Heart right ventricle (tissue), 16 donors: ENCODE data around the gene CYFIP1. TPM values are rescaled to one million over a fixed set of nuclear protein-coding genes. Genes with fewer than 3 reads are reported as not detected.

Source experiments
- ATAC-seq, 8 donors: fragments of 200-7000 bp; cut with Tn5 transposase; one replicate each; pipeline ENCODE4 v1.9.1; 2020; ENCODE audit warnings: mild to moderate bottlenecking in 8 of 8, moderate library complexity in 8 of 8, moderate number of reproducible peaks in 1 of 8
- DNase-seq, 2 donors: peaks; one replicate each; pipeline ENCODE4 v3.0.0-alpha.2; 2020
- H3K27ac ChIP-seq, 10 donors: fragments of 200-600 bp; sonication (generic) in 2 of 10; one replicate each; pipeline versions ENCODE4 v1.5.0 to v1.8.0; 2020 to 2022; ENCODE audit warnings: mild to moderate bottlenecking in 3 of 10
- H3K27me3 ChIP-seq, 7 donors: fragments of 200-600 bp; one replicate each; pipeline ENCODE4 v1.8.0; 2021 to 2022; ENCODE audit warnings: mild to moderate bottlenecking in 2 of 7
- H3K36me3 ChIP-seq, 9 donors: fragments of 200-600 bp; sonication (generic) in 1 of 9; one replicate each; pipeline versions ENCODE4 v1.5.0 to v1.8.0; 2020 to 2022; ENCODE audit warnings: mild to moderate bottlenecking in 2 of 9
- H3K4me1 ChIP-seq, 9 donors: fragments of 200-600 bp; sonication (generic) in 1 of 9; one replicate each; pipeline versions ENCODE4 v1.5.0 to v1.8.0; 2020 to 2022; ENCODE audit warnings: mild to moderate bottlenecking in 4 of 9
- H3K4me3 ChIP-seq, 10 donors: fragments of 200-600 bp; sonication (generic) in 2 of 10; one replicate each; pipeline versions ENCODE4 v1.5.0 to v1.8.0; 2020 to 2022; ENCODE audit warnings: mild to moderate bottlenecking in 7 of 10, moderate library complexity in 2 of 10
- H3K9me3 ChIP-seq, 11 donors: fragments of 200-600 bp in 10 of 11; sonication (generic) in 2 of 11; one replicate each; pipeline versions ENCODE4 v1.5.0 to v1.8.0; 2013 to 2022; ENCODE audit warnings: mild to moderate bottlenecking in 2 of 11, control low read depth in 1 of 11, moderate library complexity in 1 of 11
- WGBS, 2 donors: extraction: QIAGEN DNeasy Blood & Tissue Kit; methylation state at CpG; one replicate each; pipeline ENCODE4 v1.1.7; 2013; ENCODE audit warnings: inconsistent platforms in 1 of 2; 5-methylcytosine and 5-hydroxymethylcytosine counted together
- intact Hi-C, 10 donors: fragments of 100-400 bp; cut with DNase I; formaldehyde crosslinking; loops; one replicate each; pipeline versions ENCODE4 v1.11.1 to v1.14.2; 2022
- polyA plus RNA-seq, 2 donors: library from polyadenylated mRNA; stranded (reverse); fragments of 200-250 nt; gene quantifications; one replicate each; pipeline ENCODE4 v1.2.3, GENCODE V29; 2013
- total RNA-seq, 10 donors: library from RNA; stranded (reverse); fragmentation: NEBNext Ultra II Directional in 3 of 10; extraction: Animal tissue kit (Norgen Biotek cat#: 25700) in 3 of 10; gene quantifications; one replicate each; pipeline versions ENCODE4 v1.2.1 to v1.2.4, GENCODE V29; 2021 to 2023
- TF ChIP-seq, protein P1 (sequence below), 9 donors: fragments of 200-600 bp; sonication (generic) in 2 of 9; IDR thresholded peaks; one replicate each; pipeline versions ENCODE4 v1.5.0 to v1.8.0; 2021 to 2022; ENCODE audit warnings: antibody characterized with exemption in 9 of 9, mild to moderate bottlenecking in 5 of 9, moderate library complexity in 1 of 9
- donor health status: Arrhythmogenic right ventricular cardiomyopathy.
- donor health status: ischemic (EF 13 %, LVEDD 7.1; RV severe dilation, severe dysfunction).
- donor health status: healthy with polysubstance abuse.
- donor health status: DM: no; HTN: yes; CAD: no.
- donor health status: DM: no; HTN: no; CAD: no.
- donor health status: ischemic (EF 25% LVEDD 6.9; RV normal size, moderate dysfunction).
- donor health status: ischemic (EF 25% LVEDD 5.7; RV mildly dilated, moderate dysfunction).
- donor health status: healthy.
- donor health status: DM: yes; HTN: yes; CAD: no.
- donor health status: Ischemic cardiomyopathy.
- donor health status: ischemic (EF 35%, LVEDD 5.7; RV mildly dilated, moderate dysfunction).
- donor health status: nonischemic (EF 11% LVEDD 7.7; RV severe dilation, severe dysfunction).
- donor health status: DM: yes; HTN: yes; CAD: no.
- donor health status: PGD.
- donor health status: ischemic (EF 29% LVEDD 5.4; RV normal size, mild dysfunction).
- donor health status: nonischemic (EF 23%, LVEDD 6.1; RV moderate dilation, normal function).

The CYFIP1 gene
- total and polyA plus RNA-seq, 12 donors, result 12.4 to 56.6 (median 27.1) TPM

DNA sequence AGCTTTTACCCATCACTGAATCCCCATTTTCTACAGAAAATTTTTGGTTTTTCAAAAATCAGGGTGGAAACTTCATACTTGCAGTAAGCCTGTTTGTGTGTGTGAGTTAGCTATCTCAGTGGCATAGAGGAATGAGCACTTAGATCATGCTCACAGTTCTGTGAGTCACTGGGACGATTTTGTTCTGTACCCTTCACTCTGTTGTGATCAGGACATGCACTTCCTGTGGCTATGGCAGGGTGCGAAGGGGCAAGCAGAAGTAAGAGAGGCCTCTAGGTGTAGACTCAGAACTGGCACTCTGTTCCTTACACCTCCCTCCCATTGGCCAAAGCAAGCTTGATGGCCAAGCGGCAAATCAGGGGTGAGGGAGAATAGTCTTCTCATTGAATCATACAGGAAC, 130.1 kb downstream of the CYFIP1 start:
- H3K9me3 ChIP-seq, result no peaks in the 10 kb centered on the region
- no peaks in the 10 kb centered on the region for H3K27me3 ChIP-seq
- H3K36me3 ChIP-seq, result peaks cover 0 to 100% (median 14%) of the 10 kb centered on the region in 9 donors
- no peak for DNase-seq
- 82 to 87% methylated on average over 3 of the region's 3 CpGs for WGBS, 2 donors
- no peak overlapping the region for H3K27ac ChIP-seq
- peaks cover 0 to 2% (median 0%) of the 10 kb centered on the region in 9 donors for H3K4me1 ChIP-seq
- intact Hi-C loops, result loop anchor here in 1 of 10 donors (10.0 kb wide), 1 partner anchor 55 kb away; no protein-coding TSS in a partner anchor
- TF ChIP-seq, protein P1, sequence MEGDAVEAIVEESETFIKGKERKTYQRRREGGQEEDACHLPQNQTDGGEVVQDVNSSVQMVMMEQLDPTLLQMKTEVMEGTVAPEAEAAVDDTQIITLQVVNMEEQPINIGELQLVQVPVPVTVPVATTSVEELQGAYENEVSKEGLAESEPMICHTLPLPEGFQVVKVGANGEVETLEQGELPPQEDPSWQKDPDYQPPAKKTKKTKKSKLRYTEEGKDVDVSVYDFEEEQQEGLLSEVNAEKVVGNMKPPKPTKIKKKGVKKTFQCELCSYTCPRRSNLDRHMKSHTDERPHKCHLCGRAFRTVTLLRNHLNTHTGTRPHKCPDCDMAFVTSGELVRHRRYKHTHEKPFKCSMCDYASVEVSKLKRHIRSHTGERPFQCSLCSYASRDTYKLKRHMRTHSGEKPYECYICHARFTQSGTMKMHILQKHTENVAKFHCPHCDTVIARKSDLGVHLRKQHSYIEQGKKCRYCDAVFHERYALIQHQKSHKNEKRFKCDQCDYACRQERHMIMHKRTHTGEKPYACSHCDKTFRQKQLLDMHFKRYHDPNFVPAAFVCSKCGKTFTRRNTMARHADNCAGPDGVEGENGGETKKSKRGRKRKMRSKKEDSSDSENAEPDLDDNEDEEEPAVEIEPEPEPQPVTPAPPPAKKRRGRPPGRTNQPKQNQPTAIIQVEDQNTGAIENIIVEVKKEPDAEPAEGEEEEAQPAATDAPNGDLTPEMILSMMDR (IDR thresholded peaks at IDR 0.05), result no peak
- H3K4me3 ChIP-seq, result no peak overlapping the region
- peak in 1 of 8 donors; percentile 44 for ATAC-seq

DNA sequence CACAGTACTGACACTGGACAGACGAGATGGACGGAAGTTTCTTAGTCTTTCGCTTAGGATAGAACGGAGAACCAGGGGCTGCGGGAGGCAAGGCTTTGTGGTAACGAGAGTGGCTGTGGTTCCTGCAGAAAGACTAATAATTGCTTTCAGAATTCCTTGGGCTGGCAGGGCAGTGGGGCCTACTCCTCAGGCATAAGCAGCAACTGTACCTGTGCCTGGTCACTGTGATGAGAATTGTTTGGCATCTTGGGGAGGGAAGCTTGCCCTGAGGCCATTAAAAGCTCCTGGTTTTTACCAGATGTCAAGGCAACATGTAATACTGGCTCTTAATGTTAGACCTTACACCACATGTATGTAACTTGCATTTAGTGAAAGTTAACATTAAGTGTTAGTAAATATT, 134.1 kb downstream of the CYFIP1 start:
- intact Hi-C loops, result loop anchor here in 1 of 10 donors (10.0 kb wide), 1 partner anchor 189 kb away; the partner anchor contains the start of gene TUBGCP5
- H3K36me3 ChIP-seq, result peaks cover 0 to 94% (median 0%) of the 10 kb centered on the region in 9 donors
- WGBS, 2 donors, result 93 to 96% methylated on average over 6 of the region's 6 CpGs
- no peaks in the 10 kb centered on the region for H3K9me3 ChIP-seq
- DNase-seq (no peak), ATAC-seq (no peak)
- no peak overlapping the region for H3K27ac ChIP-seq
- H3K27me3 ChIP-seq, result no peaks in the 10 kb centered on the region
- TF ChIP-seq, protein P1 (IDR thresholded peaks at IDR 0.05), result no peak
- no peak overlapping the region for H3K4me3 ChIP-seq
- peaks cover 0 to 10% (median 5%) of the 10 kb centered on the region in 9 donors for H3K4me1 ChIP-seq

DNA sequence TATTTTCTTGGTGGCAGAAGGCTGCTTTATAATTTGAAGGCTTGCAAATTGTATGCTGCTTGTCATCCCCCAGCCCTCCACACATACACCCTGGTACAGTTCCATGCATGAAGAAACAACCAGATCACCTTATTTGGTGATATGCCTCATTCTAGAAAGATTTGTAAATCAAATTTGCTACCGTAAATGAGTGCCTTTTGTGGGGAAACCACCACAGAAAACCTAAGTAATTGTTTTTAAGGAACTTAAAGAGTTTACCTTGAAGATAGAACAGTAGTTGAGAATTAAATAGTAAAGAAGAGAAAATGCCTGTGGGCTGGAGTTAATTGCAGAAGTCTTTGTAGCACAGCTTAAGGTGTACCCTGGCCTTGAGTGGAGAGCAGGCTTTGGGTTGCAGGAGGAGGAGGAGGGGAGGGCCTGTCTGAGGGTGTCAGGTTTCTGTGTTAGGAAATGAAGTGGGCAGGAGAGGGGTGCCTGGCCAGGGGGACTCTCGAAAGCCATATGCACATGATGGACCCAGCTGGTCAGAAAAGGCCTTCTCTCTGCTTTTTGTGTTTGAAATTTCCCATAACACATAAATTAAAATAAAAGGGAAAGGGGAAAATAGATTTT, 134.8 kb downstream of the CYFIP1 start:
- TF ChIP-seq, protein P1 (IDR thresholded peaks at IDR 0.05), result no peak
- H3K4me3 ChIP-seq, result no peak overlapping the region
- peaks cover 0 to 17% (median 12%) of the 10 kb centered on the region in 9 donors for H3K4me1 ChIP-seq
- ATAC-seq (no peak), DNase-seq (no peak)
- peaks cover 0 to 94% (median 0%) of the 10 kb centered on the region in 9 donors for H3K36me3 ChIP-seq
- 62 to 70% methylated on average over 2 of the region's 2 CpGs for WGBS, 2 donors
- no peaks in the 10 kb centered on the region for H3K27me3 ChIP-seq
- no peak overlapping the region for H3K27ac ChIP-seq
- no peaks in the 10 kb centered on the region for H3K9me3 ChIP-seq
- intact Hi-C loops, result loop anchor here in 1 of 10 donors (10.0 kb wide), 1 partner anchor 189 kb away; the partner anchor contains the start of gene TUBGCP5

DNA sequence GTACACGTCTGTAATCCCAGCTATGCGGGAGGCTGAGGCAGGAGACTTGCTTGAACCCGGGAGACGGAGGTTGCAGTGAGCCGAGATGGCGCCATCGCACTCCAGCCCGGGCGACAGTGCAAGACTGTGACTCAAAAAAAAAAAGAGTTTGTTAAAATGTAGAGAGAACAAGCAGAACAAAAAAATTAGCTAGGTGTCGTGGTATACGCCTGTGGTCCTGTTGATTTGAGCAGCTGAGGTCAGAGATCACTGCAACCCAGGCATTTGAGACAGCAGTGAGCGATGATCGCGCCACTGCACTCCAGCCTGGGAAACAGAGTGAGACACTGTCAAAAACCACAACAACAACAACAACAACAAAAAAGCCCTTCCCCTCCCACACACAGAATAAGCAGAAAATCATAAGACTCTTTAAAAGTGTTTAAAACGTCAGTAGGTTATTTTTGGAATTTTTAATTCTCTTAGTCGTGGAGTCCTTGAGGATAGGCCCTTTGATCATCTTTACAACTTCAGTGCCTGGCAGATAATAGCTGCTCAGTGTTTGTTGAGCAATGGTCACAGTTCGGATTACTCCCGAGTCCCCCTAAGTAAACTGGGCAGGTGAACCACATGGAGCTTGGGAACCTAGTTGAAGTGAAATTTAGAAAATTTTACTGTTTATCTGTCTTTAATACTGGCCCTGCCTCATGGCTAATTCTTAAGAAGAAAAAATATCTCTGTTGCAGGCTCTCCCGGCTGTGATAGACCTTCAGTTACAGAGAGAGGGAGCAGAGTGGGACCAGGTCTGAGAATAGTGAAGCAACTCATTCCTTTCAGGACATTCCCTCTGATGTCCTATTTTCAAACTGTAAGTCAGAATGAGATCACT, 135.5 kb downstream of the CYFIP1 start:
- Histone ChIP-seq H3K27ac (no peak overlapping the region), H3K9me3 (no peaks in the 10 kb centered on the region), H3K4me3 (no peak overlapping the region), H3K36me3 (peaks cover 0 to 88% (median 0%) of the 10 kb centered on the region in 9 donors), H3K4me1 (peaks cover 0 to 24% (median 19%) of the 10 kb centered on the region in 9 donors), H3K27me3 (no peaks in the 10 kb centered on the region)
- WGBS, 2 donors, result 84 to 88% methylated on average over 19 of the region's 19 CpGs
- intact Hi-C loops, result loop anchor here in 2 of 10 donors (5.0 to 10.0 kb wide), 2 partner anchors 33 to 190 kb away; partner anchors contain the start of gene TUBGCP5 (in 1 of the 2)
- ATAC-seq (no peak), DNase-seq (no peak)
- TF ChIP-seq, protein P1 (IDR thresholded peaks at IDR 0.05), result no peak
